Islet of Langerhans (tissue), 1 donor: ENCODE results near the gene SOX12.
"Not testable (repeated sequence)": the region's sequence is repeated elsewhere in the genome, so short reads cannot be mapped to it uniquely, and the experiment has no call there.

ENCODE experiments used
- FAIRE-seq: peaks from one replicate; lab custom pipeline; 2011; peaks lifted over from hg19 to GRCh38; lab: Jason Lieb, UNC

The SOX12 gene

GRCh38 chr20:328975-329695, 3.8 kb downstream of the SOX12 start:
- FAIRE-seq, result no peak

- no peak for FAIRE-seq
Observed at GRCh38 chr20:329851-330232, 4.5 kb downstream of the SOX12 start.

GRCh38 chr20:330233-331149, 5.1 kb downstream of the SOX12 start:
- FAIRE-seq, result no peak

GRCh38 chr20:334578-334977, 9.2 kb downstream of the SOX12 start:
- FAIRE-seq, result no peak

- FAIRE-seq, result not testable (repeated sequence)
Observed at GRCh38 chr20:336040-336439, 10.7 kb downstream of the SOX12 start.

GRCh38 chr20:341682-342081, 16.3 kb downstream of the SOX12 start:
- no peak for FAIRE-seq

GRCh38 chr20:343107-343506, 17.8 kb downstream of the SOX12 start:
- no peak for FAIRE-seq

- no peak for FAIRE-seq
Observed at GRCh38 chr20:346033-346639, 20.8 kb downstream of the SOX12 start.

GRCh38 chr20:346640-347316, 21.4 kb downstream of the SOX12 start, which contains the start of gene NRSN2:
Gene NRSN2 (plus strand): TSS chr20:347111. CDS start chr20:349644, 2,533 bp downstream.
- FAIRE-seq, result no peak

GRCh38 chr20:347317-347639, 21.9 kb downstream of the SOX12 start:
- no peak for FAIRE-seq

GRCh38 chr20:347640-348484, 22.5 kb downstream of the SOX12 start:
- FAIRE-seq, result no peak

- no peak for FAIRE-seq
Observed at GRCh38 chr20:348972-349841, 23.9 kb downstream of the SOX12 start.

GRCh38 chr20:353166-353565, 27.8 kb downstream of the SOX12 start:
- no peak for FAIRE-seq

GRCh38 chr20:354298-354977, 29.1 kb downstream of the SOX12 start:
- FAIRE-seq, result peak; percentile 70

GRCh38 chr20:356154-356553, 30.8 kb downstream of the SOX12 start:
- not testable (repeated sequence) for FAIRE-seq

GRCh38 chr20:356745-357144, 31.4 kb downstream of the SOX12 start:
- no peak for FAIRE-seq

GRCh38 chr20:358891-359555, 33.7 kb downstream of the SOX12 start:
- no peak for FAIRE-seq

GRCh38 chr20:361561-361960, 36.2 kb downstream of the SOX12 start:
- FAIRE-seq, result no peak
